DMS53 treated with DMSO at 0.1 percent for 48 hours (cell line): ENCODE data around the gene NFYA.

Experiments
- DNase-seq: peaks from one replicate; lab custom pipeline; 2025; ENCODE audit not compliant: unreplicated experiment; lab: John Stamatoyannopoulos, UW

The NFYA gene

DNA sequence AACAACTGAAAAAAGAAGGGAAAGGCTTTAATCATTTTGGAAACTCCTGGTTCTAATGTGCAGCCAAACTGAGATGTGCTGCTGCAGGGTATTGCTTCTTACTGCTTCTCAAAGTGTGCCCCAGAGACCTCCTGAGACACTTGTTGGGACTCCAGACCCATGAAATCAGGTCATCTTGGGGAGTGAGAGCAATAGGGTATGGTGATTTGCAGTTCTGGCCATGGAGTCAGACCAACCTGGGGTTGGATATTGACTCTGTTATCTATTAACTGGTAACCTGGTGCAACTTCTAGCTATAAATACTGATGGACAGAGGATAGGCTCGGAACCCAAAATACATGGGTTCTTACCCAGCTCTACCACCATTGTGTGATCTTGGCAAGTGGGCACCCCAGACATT is 26.7 kb upstream of the NFYA start:
- no peak for DNase-seq

DNA sequence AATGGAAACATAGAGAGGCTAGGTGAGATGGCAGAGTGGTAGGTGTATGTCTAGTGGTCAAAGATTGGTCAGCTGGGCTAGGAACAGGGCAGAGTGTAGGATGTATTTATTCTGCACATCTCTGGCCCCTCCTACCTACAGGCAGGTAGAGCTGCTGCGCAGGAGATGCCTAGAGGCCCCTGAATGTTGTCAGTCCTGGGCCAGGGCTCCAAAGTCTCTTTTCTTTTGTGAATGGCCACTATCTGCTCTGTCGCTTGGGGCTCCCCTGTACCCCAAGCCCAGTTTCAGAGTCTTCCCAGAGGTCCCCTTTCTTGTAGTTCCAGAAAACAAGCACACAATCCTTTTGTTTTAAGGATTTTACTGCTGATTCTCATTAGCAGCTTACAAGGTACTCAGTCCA is 25.5 kb upstream of the NFYA start:
- DNase-seq, result no peak

GRCh38 chr6:41047745-41048732 is 24.7 kb upstream of the NFYA start:
- DNase-seq, result no peak

GRCh38 chr6:41049521-41049920 is 23.3 kb upstream of the NFYA start:
- DNase-seq, result no peak

- DNase-seq, result no peak
Observed at GRCh38 chr6:41049955-41050354, 22.8 kb upstream of the NFYA start.

DNA sequence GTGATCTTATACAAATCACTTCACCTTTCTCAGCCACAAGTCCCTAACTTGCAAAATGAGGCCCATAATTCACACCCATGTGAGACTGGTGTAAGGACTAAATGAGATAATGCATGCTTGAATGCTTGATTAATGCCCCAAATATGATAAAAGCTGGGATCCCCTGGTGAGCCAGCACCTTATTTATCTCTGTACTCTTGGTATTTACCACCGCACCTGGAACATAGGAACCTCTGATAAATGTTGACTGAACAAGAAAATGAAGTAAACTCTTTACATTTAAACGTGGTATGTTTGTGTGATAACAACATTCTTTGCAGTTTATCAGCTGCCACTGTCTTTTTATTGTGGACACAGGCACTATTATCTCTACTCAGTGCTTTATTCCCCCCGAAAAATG is 22.2 kb upstream of the NFYA start:
- DNase-seq, result no peak

- no peak for DNase-seq
Observed at GRCh38 chr6:41051873-41052272, 20.9 kb upstream of the NFYA start.

- DNase-seq, result no peak
Observed at GRCh38 chr6:41053041-41053440, 19.7 kb upstream of the NFYA start, which contains the start of gene APOBEC2. Gene APOBEC2 (plus strand): TSS chr6:41053202. CDS start chr6:41053348, 146 bp downstream.

DNA sequence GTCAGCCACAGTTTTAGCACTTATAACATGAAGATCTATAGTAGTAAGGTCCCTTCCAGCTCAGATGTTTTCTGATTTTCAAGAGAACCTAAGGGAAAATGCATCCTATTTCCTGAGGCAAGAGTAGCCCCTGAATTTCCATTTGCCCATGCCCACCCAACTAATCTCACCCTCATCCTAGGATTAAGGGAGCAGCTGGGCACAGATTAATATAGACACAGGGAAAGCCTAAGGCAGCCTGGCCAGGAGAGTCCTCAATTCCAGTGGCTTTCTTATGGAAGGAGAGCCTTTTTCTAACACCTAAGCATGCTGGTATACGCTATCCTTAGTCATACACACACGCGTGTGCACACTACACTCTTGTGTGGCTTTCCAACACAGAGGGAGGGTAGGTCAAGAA is 18.3 kb upstream of the NFYA start:
- no peak for DNase-seq

GRCh38 chr6:41055149-41055548 is 17.6 kb upstream of the NFYA start:
- DNase-seq, result peak; percentile 29

DNA sequence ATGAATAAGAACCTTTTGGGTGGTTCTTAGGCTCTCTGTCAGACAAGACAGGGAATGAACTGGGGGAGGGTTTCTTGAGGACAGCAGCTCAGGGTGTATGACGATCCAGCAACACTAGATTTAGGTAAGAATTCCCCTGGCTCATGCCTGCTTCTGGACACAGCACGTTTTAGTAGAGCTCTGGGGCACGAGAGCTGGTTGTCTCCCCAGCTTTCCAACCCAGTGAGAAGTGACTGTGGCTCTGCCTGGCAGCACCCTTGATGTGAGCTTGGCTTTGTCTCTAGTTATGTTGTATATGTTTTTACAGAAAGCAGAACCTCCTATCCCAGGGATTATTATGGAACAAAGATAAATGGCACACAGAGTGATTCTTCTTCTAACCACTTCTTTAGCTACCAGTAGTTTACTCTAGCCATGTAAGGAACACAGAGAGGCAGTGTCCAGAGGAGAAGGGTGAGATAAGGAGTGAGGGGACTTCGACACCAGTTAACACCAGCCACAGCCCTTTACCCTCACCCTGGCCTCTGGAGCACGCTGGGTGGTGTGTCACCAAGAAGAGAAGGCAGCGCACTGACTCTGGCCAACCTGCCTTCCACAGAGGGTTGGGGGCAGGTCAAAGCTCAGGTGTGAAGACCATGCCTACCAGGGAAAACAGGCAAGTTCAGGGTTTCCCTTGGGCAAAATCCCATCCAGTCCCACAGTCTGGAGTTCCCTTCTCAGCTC is 15.8 kb upstream of the NFYA start:
- DNase-seq, result no peak

DNA sequence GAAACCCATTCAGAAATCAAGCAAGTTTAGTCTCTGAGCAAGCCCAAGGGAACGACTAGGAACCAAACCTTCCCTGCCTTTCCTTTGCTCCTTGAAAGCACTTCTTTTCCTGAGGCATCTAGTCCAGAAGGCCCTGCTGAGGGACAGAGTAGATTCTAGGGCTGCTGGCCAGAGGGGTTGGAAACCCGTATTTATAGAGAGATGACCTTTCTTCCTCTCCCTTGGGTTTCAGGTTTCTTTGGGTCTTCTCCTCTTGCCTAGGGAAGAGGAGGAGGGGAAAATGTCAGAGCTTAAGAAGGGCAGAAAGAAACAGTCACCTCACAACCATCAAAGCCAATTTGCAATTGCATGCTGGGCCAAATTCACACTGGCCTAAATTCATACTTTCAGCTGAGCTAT is 14.0 kb upstream of the NFYA start:
- DNase-seq, result no peak

GRCh38 chr6:41059556-41059955 is 13.2 kb upstream of the NFYA start:
- no peak for DNase-seq

DNA sequence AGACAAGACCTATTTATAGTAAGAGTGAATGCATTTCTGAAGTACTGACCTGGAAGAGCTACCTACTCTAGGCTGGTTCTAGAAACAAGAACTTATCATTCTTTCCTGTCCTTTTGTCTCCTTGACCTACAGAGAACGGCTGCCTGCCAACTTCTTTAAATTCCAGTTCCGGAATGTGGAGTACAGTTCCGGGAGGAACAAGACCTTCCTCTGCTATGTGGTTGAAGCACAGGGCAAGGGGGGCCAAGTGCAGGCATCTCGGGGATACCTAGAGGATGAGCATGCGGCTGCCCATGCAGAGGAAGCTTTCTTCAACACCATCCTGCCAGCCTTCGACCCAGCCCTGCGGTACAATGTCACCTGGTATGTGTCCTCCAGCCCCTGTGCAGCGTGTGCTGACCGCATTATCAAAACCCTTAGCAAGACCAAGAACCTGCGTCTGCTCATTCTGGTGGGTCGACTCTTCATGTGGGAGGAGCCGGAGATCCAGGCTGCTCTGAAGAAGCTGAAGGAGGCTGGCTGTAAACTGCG is 11.5 kb upstream of the NFYA start:
- DNase-seq, result no peak

GRCh38 chr6:41062056-41062455 is 10.7 kb upstream of the NFYA start:
- no peak for DNase-seq

DNA sequence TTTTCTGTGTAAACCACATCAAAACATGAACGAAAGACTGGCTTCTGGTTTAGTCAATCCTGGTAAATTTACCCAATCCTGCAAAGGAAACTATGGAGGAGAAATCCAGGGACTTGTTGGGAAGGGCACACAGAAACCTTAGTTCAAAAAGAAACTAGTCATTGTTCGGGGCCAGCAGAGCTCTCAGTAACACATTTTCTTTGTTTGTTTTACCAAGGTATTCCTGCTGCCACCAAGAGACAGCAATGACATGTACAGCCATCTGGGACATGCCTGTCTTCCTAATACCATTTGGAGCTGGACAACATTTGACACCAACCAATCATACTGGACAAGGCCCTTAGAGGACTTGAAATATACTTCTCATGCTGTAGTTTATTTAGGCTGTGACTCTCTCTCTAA is 8.9 kb upstream of the NFYA start:
- no peak for DNase-seq

- no peak for DNase-seq
Observed at GRCh38 chr6:41064841-41065240, 7.9 kb upstream of the NFYA start.

- no peak for DNase-seq
Observed at GRCh38 chr6:41065550-41066026, 7.2 kb upstream of the NFYA start.

- DNase-seq, result peak; percentile 72
Observed at GRCh38 chr6:41066867-41067304, 5.9 kb upstream of the NFYA start.

DNA sequence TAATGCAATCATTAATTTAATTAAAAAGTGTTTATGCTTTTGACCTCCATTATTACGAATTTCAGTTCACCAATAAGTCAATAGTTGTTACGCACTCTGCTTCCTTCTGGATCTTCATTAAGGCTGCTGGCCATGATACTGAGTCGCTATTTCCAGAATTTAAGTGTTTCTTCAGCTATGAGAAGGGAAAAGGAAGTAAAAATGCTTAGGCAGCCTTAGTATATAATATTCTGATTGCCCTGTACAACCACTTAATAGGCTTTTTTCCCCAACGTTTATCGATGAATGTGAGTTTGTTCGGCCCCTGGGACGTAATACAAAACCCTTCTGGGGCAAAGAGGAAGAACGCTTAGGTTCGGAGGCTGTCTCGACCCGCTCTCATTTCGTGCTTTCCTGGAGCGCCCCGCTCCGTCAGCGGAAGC is 1.3 kb upstream of the NFYA start:
- DNase-seq, result peak; percentile 76
